Islet precursor cell (in vitro differentiated cells): ENCODE data around the gene ASPG.

Source experiments
- DNase-seq: peaks from one replicate; pipeline ENCODE4 v3.0.0-alpha.2; 2018

The ASPG gene

DNA sequence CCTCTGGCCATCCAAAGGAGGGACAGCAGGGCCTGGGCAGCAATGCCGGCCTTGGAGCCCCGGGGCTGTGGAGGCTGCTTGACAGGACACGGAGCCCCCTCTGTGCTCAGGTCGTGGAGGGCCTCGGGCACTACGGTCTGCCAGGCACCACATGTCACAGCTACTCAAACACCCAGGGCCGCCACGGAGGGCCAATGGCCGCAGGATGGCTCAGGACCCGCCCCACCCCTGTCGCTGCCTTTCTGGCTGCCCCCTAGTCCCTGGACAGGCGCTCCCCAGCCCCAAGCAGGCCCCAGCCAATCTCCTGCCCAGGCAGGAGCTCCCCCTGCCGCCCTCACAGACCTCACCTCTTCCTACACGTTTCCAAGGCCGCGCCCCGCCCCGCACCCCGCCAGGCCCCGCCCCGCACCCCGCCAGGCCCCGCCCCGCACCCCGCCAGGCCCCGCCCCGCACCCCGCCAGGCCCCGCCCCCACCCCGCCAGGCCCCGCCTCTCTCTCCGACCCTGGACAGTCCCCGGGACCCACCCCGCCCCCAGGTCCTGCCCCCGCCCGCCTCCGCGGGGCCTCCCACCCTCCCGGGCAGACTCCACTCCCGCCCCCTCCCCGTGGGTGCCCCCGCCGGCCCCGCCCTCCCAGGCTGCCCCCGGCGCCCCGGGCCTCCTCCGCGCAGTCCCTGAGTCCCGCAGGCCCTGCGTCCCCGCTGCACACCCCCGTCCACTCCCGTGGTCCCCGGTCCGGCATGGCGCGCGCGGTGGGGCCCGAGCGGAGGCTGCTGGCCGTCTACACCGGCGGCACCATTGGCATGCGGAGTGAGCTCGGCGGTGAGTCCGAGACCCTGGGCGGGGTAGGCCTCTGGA is at the start of gene ASPG:
ASPG (plus strand) TSS at position 669 of the 857 bp plus-strand sequence; CDS start at position 740, 71 bp downstream.
- peak; percentile 73 for DNase-seq

- DNase-seq, result no peak
Observed at GRCh38 chr14:104036212-104036611, 49.3 kb upstream of the ASPG start.

GRCh38 chr14:104037074-104037473 is 48.4 kb upstream of the ASPG start:
- no peak for DNase-seq

- DNase-seq, result no peak
Observed at GRCh38 chr14:104037903-104038302, 47.6 kb upstream of the ASPG start.

GRCh38 chr14:104039214-104039613 is 46.3 kb upstream of the ASPG start:
- DNase-seq, result no peak

DNA sequence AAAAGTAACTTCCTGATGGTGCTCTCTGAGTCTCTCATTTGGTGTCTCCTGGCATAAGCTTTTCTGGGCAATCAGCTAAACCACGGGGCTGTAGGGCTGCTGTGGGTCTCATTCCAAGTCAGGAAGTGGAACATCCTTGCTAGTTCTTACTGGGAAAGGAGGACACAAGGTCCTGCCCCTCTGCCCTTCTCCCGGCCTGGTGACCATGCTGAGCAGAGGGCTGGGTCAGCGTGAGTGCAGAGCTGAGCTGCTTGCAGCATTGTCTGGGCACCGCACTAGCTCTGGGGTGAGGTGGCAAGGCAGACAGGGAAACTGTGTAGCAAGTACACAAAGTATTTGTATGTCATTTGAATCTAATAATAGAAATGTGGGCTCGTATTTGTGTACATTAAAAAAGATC is 45.0 kb upstream of the ASPG start:
- DNase-seq, result no peak

- DNase-seq, result no peak
Observed at GRCh38 chr14:104041430-104042104, 43.9 kb upstream of the ASPG start.

GRCh38 chr14:104044016-104044415 is 41.5 kb upstream of the ASPG start:
- no peak for DNase-seq

DNA sequence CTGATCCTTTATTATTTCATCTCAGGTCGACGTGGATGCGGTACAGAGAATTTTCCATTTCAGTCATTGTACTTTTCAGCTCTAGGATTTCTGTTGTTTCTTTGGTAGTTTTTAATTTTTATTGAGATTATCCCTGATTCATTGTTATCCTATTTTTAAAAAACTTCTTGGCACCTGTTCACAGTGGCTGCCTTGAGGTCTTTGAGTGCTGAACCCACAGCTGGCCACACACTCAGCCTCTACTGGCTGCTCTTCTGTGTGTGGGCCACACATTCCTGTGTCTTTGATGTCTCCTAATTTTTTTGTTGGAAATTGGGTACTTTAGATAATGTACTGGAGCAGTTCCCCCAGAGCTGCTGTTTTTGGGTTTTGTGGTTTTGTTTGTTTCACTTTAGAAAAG is 37.7 kb upstream of the ASPG start:
- DNase-seq, result no peak

DNA sequence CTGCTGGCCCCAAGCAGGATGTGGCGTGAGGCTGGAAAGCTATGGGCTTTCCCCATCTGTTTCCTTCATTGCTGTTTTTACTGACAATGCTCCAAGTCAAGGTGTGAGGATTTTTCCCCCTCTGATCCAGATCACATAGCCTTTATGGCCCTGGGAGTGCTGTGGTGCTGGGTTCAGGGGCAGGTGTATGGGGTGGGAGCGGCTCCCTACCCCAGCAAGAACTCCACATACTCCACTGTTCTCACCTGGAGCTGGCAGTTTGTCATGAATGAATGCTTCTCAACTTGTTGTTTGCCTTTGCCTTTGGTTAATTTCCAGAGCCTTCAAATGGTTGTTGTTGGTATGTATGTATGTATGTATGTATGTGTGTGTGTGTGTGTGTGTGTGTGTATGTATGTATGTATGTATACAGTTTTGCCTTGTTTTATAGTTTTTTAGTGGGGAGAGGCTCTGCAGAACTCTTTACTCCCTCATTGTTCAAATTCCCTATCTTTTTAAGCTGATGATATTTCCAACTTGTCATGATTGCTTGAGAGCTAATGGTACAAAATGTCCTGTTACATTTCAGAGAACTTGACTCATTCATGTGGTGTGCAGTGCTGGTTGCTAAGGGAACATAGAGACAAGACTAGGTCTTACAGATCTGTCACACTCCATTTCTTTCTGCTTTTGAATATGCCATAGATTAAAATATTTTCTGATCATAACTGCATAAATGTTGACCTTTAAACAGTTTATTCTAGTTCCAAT is 36.6 kb upstream of the ASPG start:
- no peak for DNase-seq

- no peak for DNase-seq
Observed at GRCh38 chr14:104049576-104050240, 35.8 kb upstream of the ASPG start.

DNA sequence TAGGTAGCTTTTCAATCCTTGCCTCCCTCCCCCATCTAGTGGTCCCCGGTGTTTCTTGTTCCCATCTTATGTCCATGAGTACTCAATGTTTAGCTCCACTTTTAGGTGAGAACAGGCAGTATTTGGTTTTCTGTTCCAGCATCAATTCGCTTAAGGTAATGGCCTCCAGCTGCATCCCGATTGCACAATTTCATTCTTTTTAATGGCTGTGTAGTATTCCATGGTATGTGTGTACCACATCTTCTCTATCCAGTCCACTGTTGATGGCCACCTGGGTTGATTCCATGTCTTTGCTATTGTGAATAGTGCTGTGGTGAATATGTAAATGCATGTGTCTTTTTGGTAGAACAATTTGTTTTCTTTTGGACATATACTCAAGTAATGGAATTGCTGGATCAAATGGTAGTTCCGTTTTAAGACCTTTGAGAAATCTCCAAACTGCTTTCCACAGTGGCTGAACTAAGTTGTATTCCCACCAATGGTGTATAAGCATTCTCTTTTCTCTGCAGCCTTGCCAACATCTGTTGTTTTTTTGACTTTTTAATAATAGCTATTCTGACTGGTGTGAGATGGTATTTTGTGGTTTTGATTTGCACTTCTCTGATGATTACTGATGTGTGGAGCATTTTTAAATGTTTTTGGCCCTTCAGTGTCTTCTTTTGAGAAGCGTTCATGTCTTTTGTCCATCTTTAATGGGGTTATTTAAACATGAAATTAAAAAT is 34.2 kb upstream of the ASPG start:
- DNase-seq, result no peak

- DNase-seq, result no peak
Observed at GRCh38 chr14:104054222-104054905, 31.1 kb upstream of the ASPG start.

DNA sequence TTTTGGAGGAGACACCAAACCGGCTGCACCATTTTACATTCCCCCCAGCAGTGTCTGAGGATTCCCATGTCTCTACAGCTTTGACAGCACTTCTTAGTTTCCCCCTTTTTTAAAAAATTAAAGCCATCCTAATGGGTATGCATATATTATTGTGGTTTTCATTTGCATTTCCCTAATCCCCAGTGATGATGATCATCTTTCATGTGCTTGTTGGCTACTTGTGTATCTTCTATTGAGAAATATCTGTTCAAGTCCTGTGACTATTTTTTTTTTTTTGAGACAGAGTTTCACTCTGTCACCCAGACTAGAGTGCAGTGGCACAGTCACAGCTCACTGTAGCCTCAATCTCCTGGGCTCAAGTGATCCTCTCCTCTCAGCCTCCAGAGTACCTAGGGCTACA is 23.2 kb upstream of the ASPG start:
- no peak for DNase-seq

DNA sequence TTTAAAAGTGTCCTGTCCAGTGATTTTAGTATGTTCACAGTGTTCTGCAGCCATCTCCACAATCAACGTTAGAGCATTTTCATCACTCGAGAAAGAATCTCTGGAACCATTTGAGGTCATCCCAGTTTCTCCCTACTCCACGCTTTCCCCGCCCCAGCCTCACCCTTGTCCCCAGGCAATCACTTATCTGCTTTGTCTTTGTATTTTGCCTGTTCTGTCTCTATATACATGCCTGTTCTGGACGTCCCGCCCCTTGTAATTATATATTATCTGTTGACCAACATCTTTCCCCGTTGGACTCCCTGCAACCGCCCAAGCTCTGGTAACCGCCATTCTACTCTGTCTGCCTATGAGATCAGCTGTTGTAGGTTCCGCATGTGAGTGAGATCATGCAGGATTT is 21.5 kb upstream of the ASPG start:
- no peak for DNase-seq

- no peak for DNase-seq
Observed at GRCh38 chr14:104066279-104066678, 19.2 kb upstream of the ASPG start.

DNA sequence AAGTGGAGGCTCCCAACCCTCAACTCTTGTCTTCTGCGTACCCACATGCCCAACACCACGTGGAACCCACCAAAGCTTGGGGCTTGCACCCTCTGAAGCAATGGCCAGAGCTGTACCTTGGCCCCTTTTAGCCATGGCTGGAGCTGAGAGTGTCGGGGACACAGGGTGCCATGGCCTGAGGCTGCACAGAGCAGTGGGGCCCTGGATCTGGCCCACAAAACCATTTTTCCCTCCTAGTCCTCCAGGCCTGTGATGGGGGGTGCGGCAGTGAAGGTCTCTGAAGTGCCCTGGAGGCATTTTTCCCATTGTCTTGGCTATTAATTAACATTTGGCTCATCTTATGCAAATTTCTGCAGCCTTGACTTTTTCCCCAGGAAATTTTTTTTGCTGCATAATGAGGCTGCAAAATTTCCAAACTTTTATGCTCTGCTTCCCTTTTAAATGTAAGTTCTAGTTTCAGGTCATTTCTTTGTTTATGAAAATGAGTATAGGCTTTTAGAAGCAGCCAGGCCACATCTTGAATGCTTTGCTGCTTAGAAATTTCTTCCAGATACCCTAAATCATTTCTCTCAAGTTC is 18.7 kb upstream of the ASPG start:
- DNase-seq, result no peak

DNA sequence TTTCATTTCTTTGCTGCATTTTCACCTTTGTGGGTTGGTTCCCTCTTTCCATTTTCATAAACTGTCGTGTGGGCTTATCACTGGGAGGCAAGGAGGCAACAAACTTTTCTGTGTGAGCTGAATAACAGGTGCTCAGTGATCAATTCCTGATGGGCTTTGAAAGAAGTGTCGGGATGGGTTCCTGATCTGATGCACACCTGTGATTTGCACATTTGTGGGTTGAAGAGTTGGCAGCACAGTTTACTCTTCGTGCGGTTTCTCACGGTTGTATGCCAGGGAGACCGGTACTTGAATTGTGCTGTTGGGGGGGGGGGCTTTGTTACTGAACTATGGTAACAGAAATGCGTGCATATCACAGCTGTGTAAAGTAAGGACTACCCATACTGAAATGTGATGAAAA is 16.0 kb upstream of the ASPG start:
- no peak for DNase-seq

- no peak for DNase-seq
Observed at GRCh38 chr14:104072586-104072985, 12.9 kb upstream of the ASPG start.

DNA sequence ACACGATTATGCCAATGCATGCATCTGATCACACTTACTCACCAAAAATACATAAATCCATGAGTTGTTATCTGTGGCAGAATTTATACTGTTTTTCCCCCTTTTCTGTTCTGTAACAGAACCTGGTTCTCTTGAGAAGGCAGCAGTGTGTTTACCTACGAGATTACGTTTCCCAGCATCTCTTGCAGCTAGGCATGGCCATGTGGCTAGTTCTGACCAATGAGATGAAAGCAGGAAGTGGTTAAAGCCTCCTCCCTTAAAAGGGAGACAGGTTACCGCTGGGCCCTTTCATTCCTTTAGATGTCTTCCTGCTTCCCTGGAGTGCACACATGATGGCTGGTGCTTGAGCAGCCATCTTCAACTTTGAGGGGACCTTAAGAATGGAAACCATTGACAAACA is 11.7 kb upstream of the ASPG start:
- DNase-seq, result no peak

- no peak for DNase-seq
Observed at GRCh38 chr14:104075530-104076151, 9.9 kb upstream of the ASPG start.
